Panc1 (cell line): ENCODE results near the gene NOTCH3. TPM values are rescaled to one million over a fixed set of nuclear protein-coding genes. Genes with fewer than 3 reads are reported as not detected.

ENCODE experiments used
- ATAC-seq: fragments of 200-7000 bp; cut with Tn5 transposase; 2 replicates; pipeline ENCODE4 v1.9.1; 2020; ENCODE audit warnings: mild to moderate bottlenecking, moderate library complexity
- BruUV-seq: library from RNA; stranded (reverse); fragments of 400-500 nt; replicated peaks from 2 replicates; lab custom pipeline; 2021; lab: Mats Ljungman, UMichigan
- CTCF ChIA-PET: fragments of 300-600 bp; sonication (Branson Sonifier 250); formaldehyde crosslinking; loops from one replicate; lab custom pipeline; 2022; ENCODE audit warnings: antibody characterized with exemption; lab: Charles Lee
- POLR2A ChIA-PET: fragments of 300-600 bp; sonication (Branson Sonifier 250); formaldehyde crosslinking; loops from one replicate; lab custom pipeline; 2022; ENCODE audit warnings: antibody characterized with exemption; lab: Charles Lee
- DNase-seq: peaks from one replicate; pipeline ENCODE4 v3.0.0-alpha.2; 2010; ENCODE audit warnings: low read depth, low spot score
- H3K27ac ChIP-seq: 2 replicates; pipeline ENCODE4 v1.5.1; 2011; ENCODE audit warnings: mild to moderate bottlenecking, low read length, inconsistent platforms
- H3K27me3 ChIP-seq: fragments of 200-500 bp; sonication (Bioruptor generic); 2 replicates; pipeline ENCODE4 v1.6.0; 2014; ENCODE audit warnings: low read length, inconsistent platforms; ENCODE audit not compliant: control insufficient read depth, insufficient read depth
- H3K36me3 ChIP-seq: fragments of 200-500 bp; sonication (Bioruptor generic); 2 replicates; pipeline ENCODE4 v1.5.1; 2014; ENCODE audit warnings: inconsistent platforms, mild to moderate bottlenecking, low read length, moderate library complexity; ENCODE audit not compliant: control insufficient read depth, insufficient read depth
- H3K4me1 ChIP-seq: 2 replicates; pipeline ENCODE4 v1.5.1; 2011; ENCODE audit warnings: inconsistent platforms, mild to moderate bottlenecking, low read length, moderate library complexity; ENCODE audit not compliant: control insufficient read depth, insufficient read depth
- H3K4me3 ChIP-seq, 2 experiments: 2 replicates each; pipeline ENCODE4 v1.5.1; 2011 to 2012; ENCODE audit warnings: low read depth in 2 of 2, low read length in 2 of 2, mild to moderate bottlenecking in 2 of 2, inconsistent platforms in 1 of 2, moderate library complexity in 1 of 2
- H3K9me3 ChIP-seq: fragments of 200-500 bp; sonication (Bioruptor generic); 2 replicates; pipeline ENCODE4 v1.5.1; 2014; ENCODE audit warnings: low read depth, mild to moderate bottlenecking, inconsistent platforms, low read length, moderate library complexity; ENCODE audit not compliant: control insufficient read depth, insufficient read depth
- CTCF ChIP-seq: fragments of 450-650 bp; IDR thresholded peaks from 2 replicates; pipeline ENCODE4 v1.5.1; 2017; ENCODE audit warnings: mild to moderate bottlenecking
- POLR2AphosphoS5 ChIP-seq: IDR thresholded peaks from 2 replicates; pipeline ENCODE4 v1.6.1; 2012; ENCODE audit warnings: mild to moderate bottlenecking, low read depth, low read length, moderate library complexity
- REST ChIP-seq, 2 experiments: IDR thresholded peaks; 2 replicates each; pipeline ENCODE4 v1.6.1; 2011 to 2012; ENCODE audit warnings: low read depth in 2 of 2, control low read depth in 1 of 2, low read length in 1 of 2, mild to moderate bottlenecking in 1 of 2, moderate library complexity in 1 of 2; ENCODE audit not compliant: insufficient read depth in 1 of 2
- SIN3A ChIP-seq: IDR thresholded peaks from 2 replicates; pipeline ENCODE4 v1.6.1; 2012; ENCODE audit warnings: low read depth, mild to moderate bottlenecking, low read length, moderate library complexity, borderline replicate concordance; ENCODE audit not compliant: insufficient read depth
- TCF7L2 ChIP-seq: IDR thresholded peaks from 2 replicates; pipeline ENCODE4 v1.6.1; 2011; ENCODE audit warnings: mild to moderate bottlenecking, low read depth, low read length, inconsistent platforms
- in situ Hi-C: cut with HindIII; loops from 2 replicates; pipeline ENCODE4 v1.10.0; 2016; ENCODE audit warnings: low sequenced_read_pairs, low pct_unique_long_range_greater_than_20kb
- intact Hi-C: fragments of 100-400 bp; cut with micrococcal nuclease; formaldehyde crosslinking; loops from one replicate; pipeline ENCODE4 v1.10.0; 2022; ENCODE audit not compliant: unreplicated experiment
- total RNA-seq: library from RNA; stranded (reverse); gene quantifications from one replicate; pipeline ENCODE4 v1.2.1, GENCODE V29; 2021; ENCODE audit not compliant: unreplicated experiment

The NOTCH3 gene
- total RNA-seq, 1 experiment from 2014 or later = 5.3 TPM

GRCh38 chr19:15156391-15156790 is 44.4 kb downstream of the NOTCH3 start:
- CTCF ChIA-PET = no interaction called here
- intact Hi-C loops = no loop called here
- BruUV-seq = no TSS peak
- Histone ChIP-seq H3K4me3 (no peak overlapping the region), H3K27me3 (no peaks in the 10 kb centered on the region), H3K9me3 (no peaks in the 10 kb centered on the region), H3K4me1 (no peaks in the 10 kb centered on the region), H3K27ac (no peak overlapping the region), H3K36me3 (no peaks in the 10 kb centered on the region)
- TF ChIP-seq POLR2AphosphoS5 = no peak
- TF ChIP-seq TCF7L2 = no peak
- no peak for TF ChIP-seq SIN3A
- no peak for TF ChIP-seq REST (IDR thresholded peaks at IDR 0.05; ENCODE audit: insufficient read depth in 1 of 2, low read depth in 2 of 2, low read length in 1 of 2)
- TF ChIP-seq CTCF = no peak
- in situ Hi-C loops = no loop called here
- POLR2A ChIA-PET = no interaction called here
- DNase-seq = no peak
- no peak for ATAC-seq

GRCh38 chr19:15155296-15155695 is 45.5 kb downstream of the NOTCH3 start:
- POLR2A ChIA-PET = interaction anchor here (0.7 kb wide), 1 partner anchor 27 kb away, joined by 10 read pairs; no protein-coding TSS in a partner anchor
- in situ Hi-C loops = no loop called here
- ATAC-seq = no peak
- CTCF ChIA-PET = interaction anchor here (0.6 to 1.4 kb wide), 3 partner anchors 14 to 63 kb away, joined by 3 to 12 read pairs (median 6); no protein-coding TSS in a partner anchor
- Histone ChIP-seq H3K27ac (no peak overlapping the region), H3K4me1 (no peaks in the 10 kb centered on the region), H3K27me3 (no peaks in the 10 kb centered on the region), H3K9me3 (no peaks in the 10 kb centered on the region), H3K36me3 (no peaks in the 10 kb centered on the region), H3K4me3 (no peak overlapping the region)
- DNase-seq = no peak
- intact Hi-C loops = no loop called here
- TF ChIP-seq SIN3A = no peak
- no peak for TF ChIP-seq TCF7L2
- no peak for TF ChIP-seq CTCF
- no peak for TF ChIP-seq POLR2AphosphoS5
- TF ChIP-seq REST (IDR thresholded peaks at IDR 0.05; ENCODE audit: insufficient read depth in 1 of 2, low read depth in 2 of 2, low read length in 1 of 2) = no peak
- BruUV-seq = no TSS peak
